PC-3 (cell line): Measurements from ENCODE around the gene MCRIP2. TPM values are rescaled to one million over a fixed set of nuclear protein-coding genes. Genes with fewer than 3 reads are reported as not detected.

Experiments used
- ATAC-seq: fragments of 200-7000 bp; cut with Tn5 transposase; 2 replicates; pipeline ENCODE4 v1.9.1; 2020; ENCODE audit warnings: mild to moderate bottlenecking, moderate library complexity
- BruUV-seq: library from RNA; stranded (reverse); fragments of 400-500 nt; replicated peaks from 2 replicates; lab custom pipeline; 2021; lab: Mats Ljungman, UMichigan
- CTCF ChIA-PET: fragments of 300-600 bp; sonication (Branson Sonifier 250); formaldehyde crosslinking; loops from one replicate; lab custom pipeline; 2022; ENCODE audit warnings: antibody characterized with exemption; lab: Charles Lee
- POLR2A ChIA-PET: fragments of 300-600 bp; sonication (Branson Sonifier 250); formaldehyde crosslinking; loops from one replicate; lab custom pipeline; 2022; ENCODE audit warnings: antibody characterized with exemption; ENCODE audit not compliant: unreplicated experiment; lab: Charles Lee
- DNase-seq: peaks from one replicate; pipeline ENCODE4 v3.0.0-alpha.2; 2015
- H2AFZ ChIP-seq: fragments of 300-600 bp; sonication (generic); 2 replicates; pipeline ENCODE4 v1.6.0; 2016; ENCODE audit warnings: antibody characterized with exemption, low read length
- H3F3A ChIP-seq: fragments of 300-600 bp; sonication (generic); one replicate; pipeline ENCODE4 v1.6.0; 2017; ENCODE audit warnings: antibody characterized with exemption, low read length, control low read depth, mild to moderate bottlenecking; ENCODE audit not compliant: unreplicated experiment
- H3K27ac ChIP-seq: fragments of 300-600 bp; sonication (generic); 2 replicates; pipeline ENCODE4 v1.5.1; 2016; ENCODE audit warnings: mild to moderate bottlenecking, low read length
- H3K27me3 ChIP-seq: fragments of 300-600 bp; sonication (generic); 2 replicates; pipeline ENCODE4 v1.6.1; 2016; ENCODE audit warnings: low read length, mixed read lengths
- H3K36me3 ChIP-seq: fragments of 300-600 bp; sonication (generic); 2 replicates; pipeline ENCODE4 v1.6.1; 2016; ENCODE audit warnings: low read depth, mixed run types, low read length, mixed read lengths
- H3K4me1 ChIP-seq: fragments of 300-600 bp; sonication (generic); 2 replicates; pipeline ENCODE4 v1.5.1; 2016; ENCODE audit warnings: low read length; ENCODE audit not compliant: insufficient read depth
- H3K4me2 ChIP-seq: fragments of 300-600 bp; sonication (generic); 2 replicates; pipeline ENCODE4 v1.6.0; 2016; ENCODE audit warnings: low read length
- H3K4me3 ChIP-seq: fragments of 300-600 bp; sonication (generic); 2 replicates; pipeline ENCODE4 v1.5.1; 2016; ENCODE audit warnings: mild to moderate bottlenecking, low read length, mixed read lengths
- H3K79me2 ChIP-seq: fragments of 300-600 bp; sonication (generic); 2 replicates; pipeline ENCODE4 v1.6.1; 2017; ENCODE audit warnings: low read length, mixed read lengths
- H3K9ac ChIP-seq: fragments of 300-600 bp; sonication (generic); 2 replicates; pipeline ENCODE4 v1.6.0; 2016; ENCODE audit warnings: mild to moderate bottlenecking, low read length
- H3K9me2 ChIP-seq: fragments of 300-600 bp; sonication (generic); replicated peaks from 2 replicates; pipeline ENCODE4 v1.6.1; 2016; ENCODE audit warnings: mixed run types, low read length, mixed read lengths
- H3K9me3 ChIP-seq: fragments of 300-600 bp; sonication (generic); 2 replicates; pipeline ENCODE4 v1.6.1; 2016; ENCODE audit warnings: low read length, mixed read lengths
- H4K20me1 ChIP-seq: fragments of 300-600 bp; sonication (generic); 2 replicates; pipeline ENCODE4 v1.6.1; 2016; ENCODE audit warnings: low read length, mixed read lengths
- CTCF ChIP-seq: fragments of 300-600 bp; sonication (generic); conservative IDR thresholded peaks from 2 replicates; pipeline ENCODE4 v1.5.1; 2017; ENCODE audit warnings: antibody characterized with exemption, low read depth, mild to moderate bottlenecking, low read length
- EZH2 ChIP-seq: fragments of 300-600 bp; sonication (generic); IDR thresholded peaks from one replicate; pipeline ENCODE4 v1.6.1; 2017; ENCODE audit warnings: antibody characterized with exemption, mild to moderate bottlenecking, low read length; ENCODE audit not compliant: unreplicated experiment
- EZH2phosphoT487 ChIP-seq: fragments of 300-600 bp; sonication (generic); IDR thresholded peaks from 2 replicates; pipeline ENCODE4 v1.6.1; 2018; ENCODE audit warnings: mild to moderate bottlenecking, antibody characterized with exemption, low read length, borderline replicate concordance
- intact Hi-C: fragments of 100-400 bp; cut with micrococcal nuclease; formaldehyde crosslinking; loops from 2 replicates; pipeline ENCODE4 v1.9.0; 2023
- total RNA-seq: library from RNA; depleted of rRNA; stranded (reverse); fragments of >200 nt; gene quantifications from 2 replicates; pipeline ENCODE4 v1.2.3, GENCODE V29; 2014

Gene MCRIP2
- total RNA-seq, 1 experiment from 2014 or later: 83.5 TPM

- no peak overlapping the region for H3K4me3 ChIP-seq
- H3K4me2 ChIP-seq: no peak overlapping the region
- no peaks in the 10 kb centered on the region for H3K27me3 ChIP-seq
- BruUV-seq: no TSS peak
- H3K9me3 ChIP-seq: no peaks in the 10 kb centered on the region
- ATAC-seq: no peak
- DNase-seq: no peak
- peaks cover 31% of the 10 kb centered on the region for H3K4me1 ChIP-seq
- no peak overlapping the region for H3K27ac ChIP-seq
- no peaks in the 10 kb centered on the region for H4K20me1 ChIP-seq
- H2AFZ ChIP-seq: no peak overlapping the region
- ChIA-PET CTCF (no interaction called here), POLR2A (no interaction called here)
- 0 out of 2 replicates have a peak, but pooled peaks cover 3% of the 10 kb centered on the region for H3K79me2 ChIP-seq
- no peak overlapping the region for H3K9ac ChIP-seq
- H3K36me3 ChIP-seq: no peaks in the 10 kb centered on the region
- no peaks in the 10 kb centered on the region for H3K9me2 ChIP-seq
- intact Hi-C loops: no loop called here
- TF ChIP-seq EZH2: no peak
- no peak for TF ChIP-seq CTCF
- TF ChIP-seq EZH2phosphoT487: no peak
- H3F3A ChIP-seq: no peaks in the 10 kb centered on the region
These were observed 17.0 kb upstream of the MCRIP2 start for GRCh38 chr16:624526-625070.

- Histone ChIP-seq H3K4me3 (no peak overlapping the region), H4K20me1 (no peaks in the 10 kb centered on the region), H3K79me2 (0 out of 2 replicates have a peak, but pooled peaks cover 3% of the 10 kb centered on the region), H3K4me1 (peaks cover 31% of the 10 kb centered on the region), H3K9me3 (no peaks in the 10 kb centered on the region), H3K4me2 (no peak overlapping the region), H3K36me3 (no peaks in the 10 kb centered on the region), H3F3A (no peaks in the 10 kb centered on the region), H3K9me2 (no peaks in the 10 kb centered on the region), H3K27ac (no peak overlapping the region), H2AFZ (no peak overlapping the region), H3K9ac (no peak overlapping the region), H3K27me3 (no peaks in the 10 kb centered on the region)
- BruUV-seq: no TSS peak
- no peak for DNase-seq
- ChIA-PET POLR2A (no interaction called here), CTCF (no interaction called here)
- intact Hi-C loops: no loop called here
- no peak for ATAC-seq
- no peak for TF ChIP-seq EZH2phosphoT487
These were observed 16.3 kb upstream of the MCRIP2 start for GRCh38 chr16:625117-625976.

DNA sequence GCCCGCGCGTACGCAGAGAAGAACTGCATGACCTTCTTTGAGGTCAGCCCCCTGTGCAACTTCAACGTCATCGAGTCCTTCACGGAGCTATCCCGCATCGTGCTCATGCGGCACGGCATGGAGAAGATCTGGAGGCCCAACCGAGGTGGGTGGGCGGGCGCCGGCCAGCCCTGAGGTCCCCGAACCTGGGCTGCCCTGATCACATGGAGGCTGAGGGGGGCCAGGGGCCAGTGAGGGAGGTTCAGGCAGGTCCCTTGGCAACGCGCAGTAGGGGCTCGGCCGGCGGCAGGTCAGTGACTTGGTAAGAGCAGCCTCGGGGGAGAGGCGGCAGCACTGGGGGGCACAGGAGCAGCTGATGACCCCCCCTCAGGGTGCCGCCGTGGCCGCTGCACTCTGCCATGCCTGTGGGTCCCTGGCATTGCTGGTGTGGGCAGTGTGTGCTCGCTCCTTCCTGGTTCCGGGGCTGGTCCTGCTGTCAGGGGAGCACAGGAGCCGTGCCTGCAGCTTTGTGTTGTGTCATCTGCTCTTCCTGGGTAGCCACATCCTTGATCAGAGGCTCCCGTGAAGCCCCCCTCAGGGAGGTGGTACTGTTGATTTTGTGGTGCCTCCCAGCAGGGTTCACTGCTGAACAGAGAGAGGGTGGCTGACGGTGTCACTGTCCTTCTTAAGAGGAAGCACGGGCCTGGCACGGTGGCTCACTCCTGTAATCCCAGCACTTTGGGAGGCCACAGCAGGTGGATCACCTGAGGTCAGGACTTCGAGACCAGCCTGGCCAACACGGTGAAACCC is 15.5 kb upstream of the MCRIP2 start:
- DNase-seq (no peak), ATAC-seq (no peak; the same call in 1 of the 2 replicates)
- CTCF ChIA-PET: no interaction called here
- Histone ChIP-seq H3K4me3 (peak overlapping the region; percentile 27; the same call in 1 of the 2 replicates), H3K4me2 (peak overlapping the region; percentile 67), H3K27me3 (no peaks in the 10 kb centered on the region), H3K27ac (peak overlapping the region; percentile 44), H3K9me3 (no peaks in the 10 kb centered on the region), H3K9ac (no peak overlapping the region), H2AFZ (no peak overlapping the region), H3K9me2 (no peaks in the 10 kb centered on the region), H3F3A (no peaks in the 10 kb centered on the region), H3K79me2 (0 out of 2 replicates have a peak, but pooled peaks cover 3% of the 10 kb centered on the region), H4K20me1 (no peaks in the 10 kb centered on the region), H3K36me3 (no peaks in the 10 kb centered on the region), H3K4me1 (peaks cover 31% of the 10 kb centered on the region)
- TF ChIP-seq EZH2phosphoT487 (no peak), EZH2 (no peak), CTCF (no peak)
- no TSS peak for BruUV-seq
- intact Hi-C loops: no loop called here
- POLR2A ChIA-PET: no interaction called here
